HepG2 (cell line): ENCODE data around the gene SALL2. TPM values are rescaled to one million over a fixed set of nuclear protein-coding genes. Genes with fewer than 3 reads are reported as not detected.

Source experiments
- ATRX ChIP-seq: sonication (generic); formaldehyde crosslinking; IDR thresholded peaks from 2 replicates; pipeline ENCODE4 v1.4.0; 2020; ENCODE audit warnings: missing genetic modification reagents, borderline replicate concordance
- CENPX ChIP-seq: sonication (generic); formaldehyde crosslinking; IDR thresholded peaks from 2 replicates; pipeline ENCODE4 v1.9.0; 2021; ENCODE audit warnings: mild to moderate bottlenecking, missing genetic modification reagents, moderate library complexity
- CREBL2 ChIP-seq: sonication (generic); formaldehyde crosslinking; IDR thresholded peaks from 2 replicates; pipeline ENCODE4 v1.8.1; 2023; ENCODE audit warnings: missing genetic modification reagents, mild to moderate bottlenecking, borderline replicate concordance
- CSRNP1 ChIP-seq: sonication (generic); formaldehyde crosslinking; IDR thresholded peaks from 2 replicates; pipeline ENCODE4 v1.8.1; 2023; ENCODE audit warnings: mild to moderate bottlenecking, missing genetic modification reagents
- EP300 ChIP-seq, 3 experiments: sonication (generic) in 1 of 3; formaldehyde crosslinking in 1 of 3; IDR thresholded peaks; 2 replicates each; pipeline versions ENCODE4 v1.5.1 to v1.6.1; 2011 to 2020; ENCODE audit warnings: low read depth in 2 of 3, low read length in 2 of 3, borderline replicate concordance in 1 of 3, improper control_type of control experiment in 1 of 3, mild to moderate bottlenecking in 1 of 3, missing genetic modification reagents in 1 of 3, moderate library complexity in 1 of 3
- FOXJ3 ChIP-seq: sonication (generic); formaldehyde crosslinking; IDR thresholded peaks from 2 replicates; pipeline ENCODE4 v1.4.0; 2020; ENCODE audit warnings: missing genetic modification reagents, mild to moderate bottlenecking, borderline replicate concordance
- KDM4B ChIP-seq: sonication (generic); formaldehyde crosslinking; IDR thresholded peaks from 2 replicates; pipeline ENCODE4 v1.4.0; 2020; ENCODE audit warnings: missing genetic modification reagents
- KMT2A ChIP-seq: sonication (generic); formaldehyde crosslinking; IDR thresholded peaks from 2 replicates; pipeline ENCODE4 v1.4.0; 2020; ENCODE audit warnings: missing genetic modification reagents
- LCORL ChIP-seq, 2 experiments: fragments of 450-650 bp in 1 of 2; sonication (generic) in 1 of 2; formaldehyde crosslinking in 1 of 2; IDR thresholded peaks; 2 replicates each; pipeline versions ENCODE4 v1.5.0 to v1.6.1; 2017 to 2020; ENCODE audit warnings: antibody characterized with exemption in 1 of 2, missing genetic modification reagents in 1 of 2
- NFYC ChIP-seq: IDR thresholded peaks from 2 replicates; pipeline ENCODE4 v1.6.1; 2016; ENCODE audit warnings: missing genetic modification reagents, missing compliant biosample characterization
- SMC3 ChIP-seq: IDR thresholded peaks from 2 replicates; pipeline ENCODE4 v1.6.1; 2011; ENCODE audit warnings: low read length, improper control_type of control experiment
- SRSF9 ChIP-seq: fragments of 200-400 bp; formaldehyde crosslinking; IDR thresholded peaks from 2 replicates; pipeline ENCODE4 v1.6.1; 2018; ENCODE audit warnings: borderline replicate concordance, mild to moderate bottlenecking, low read depth, low read length; ENCODE audit not compliant: insufficient read depth, poor library complexity, severe bottlenecking
- TRAFD1 ChIP-seq: sonication (generic); formaldehyde crosslinking; IDR thresholded peaks from 2 replicates; pipeline ENCODE4 v1.5.1; 2020; ENCODE audit warnings: missing genetic modification reagents, mild to moderate bottlenecking, borderline replicate concordance
- ZFP36L2 ChIP-seq: sonication (generic); formaldehyde crosslinking; IDR thresholded peaks from 2 replicates; pipeline ENCODE4 v1.4.0; 2020; ENCODE audit warnings: missing genetic modification reagents
- ZKSCAN5 ChIP-seq: sonication (generic); formaldehyde crosslinking; IDR thresholded peaks from 2 replicates; pipeline ENCODE4 v1.5.1; 2020; ENCODE audit warnings: mild to moderate bottlenecking, missing genetic modification reagents
- ZNF510 ChIP-seq: sonication (generic); formaldehyde crosslinking; IDR thresholded peaks from 2 replicates; pipeline ENCODE4 v1.4.0; 2020; ENCODE audit warnings: low read depth, mild to moderate bottlenecking, missing genetic modification reagents
- ZNF687 ChIP-seq: sonication (generic); formaldehyde crosslinking; IDR thresholded peaks from 2 replicates; pipeline ENCODE4 v1.5.1; 2020; ENCODE audit warnings: mild to moderate bottlenecking, missing genetic modification reagents, moderate library complexity
- ZNF761 ChIP-seq: sonication (generic); formaldehyde crosslinking; conservative IDR thresholded peaks from 2 replicates; pipeline ENCODE4 v1.4.0; 2020; ENCODE audit warnings: mild to moderate bottlenecking, missing genetic modification reagents
- polyA plus RNA-seq, 8 experiments: library from polyadenylated mRNA; depleted of rRNA in 3 of 8; stranded (reverse) in 7 of 8; unstranded in 1 of 8; fragments of >200 nt; fragmentation: Illumina TruSeq in 4 of 8; extraction: Trizol in 4 of 8; gene quantifications; 2 replicates each; pipeline versions ENCODE4 v1.2.1 to v1.2.3, GENCODE V29; 2011 to 2016; ENCODE audit warnings: low read depth in 4 of 8, missing spikeins in 1 of 8, mixed read lengths in 1 of 8; ENCODE audit not compliant: insufficient read depth in 1 of 8
- total RNA-seq, 5 experiments: library from RNA; depleted of rRNA; stranded (reverse); fragments of >200 nt; fragmentation: Illumina TruSeq; extraction: Trizol; gene quantifications; 2 replicates each; pipeline ENCODE4 v1.2.3, GENCODE V29; 2016; ENCODE audit warnings: low read depth in 1 of 5

SALL2 gene
- total and polyA plus RNA-seq, 2 of the 13 experiments (the other 11 are each of a cell fraction or from before 2014, with no cell fraction given), result 4.9 to 5.8 TPM

GRCh38 chr14:21476925-21477681 is 49.0 kb downstream of the SALL2 start, which contains the start of the genes RAB2B and TOX4 (continued):
- TF ChIP-seq TRAFD1 (CRISPR knock-in tag) (0 out of 2 replicates have a peak, but pooled peaks have one; percentile 27), ATRX (CRISPR knock-in tag) (no peak), EP300 (IDR thresholded peaks at IDR 0.05; ENCODE audit: low read depth in 2 of 2, low read length in 2 of 2) (peak; percentile 14 to 50; a peak in 2 of 4 replicates), EP300 (CRISPR knock-in tag; IDR thresholded peaks at IDR 0.05; ENCODE audit: borderline replicate concordance) (peak; percentile 53; the same call in 1 of the 2 replicates), CSRNP1 (no peak; the same call in 1 of the 2 replicates), SRSF9 (no peak), CREBL2 (CRISPR knock-in tag) (0 out of 2 replicates have a peak, but pooled peaks have one; percentile 69), LCORL (IDR thresholded peaks at IDR 0.05) (no peak), LCORL (CRISPR knock-in tag; IDR thresholded peaks at IDR 0.05) (peak; percentile 82; the same call in 1 of the 2 replicates), ZNF687 (CRISPR knock-in tag) (peak; percentile 87), SMC3 (peak; percentile 61), ZFP36L2 (no peak; the same call in 1 of the 2 replicates), FOXJ3 (peak; percentile 55; the same call in 1 of the 2 replicates), CENPX (no peak), ZKSCAN5 (CRISPR knock-in tag) (0 out of 2 replicates have a peak, but pooled peaks have one; percentile 10), ZNF761 (CRISPR knock-in tag) (peak; percentile 78; the same call in 1 of the 2 replicates), KMT2A (CRISPR knock-in tag) (peak; percentile 97), KDM4B (CRISPR knock-in tag) (peak; percentile 43; the same call in 1 of the 2 replicates), ZNF510 (CRISPR knock-in tag) (peak; percentile 61; the same call in 1 of the 2 replicates), NFYC (CRISPR knock-in tag) (peak; percentile 94)
